GM18502 (cell line): ENCODE measurements around the gene ELFN1.
"Not testable (repeated sequence)": the region's sequence is repeated elsewhere in the genome, so short reads cannot be mapped to it uniquely, and the experiment has no call there.

Experiments used
- ATAC-seq: cut with Tn5 transposase; IDR thresholded peaks from one replicate; pipeline ENCODE4 v1.9.1; 2021; ENCODE audit warnings: mild to moderate bottlenecking; ENCODE audit not compliant: unreplicated experiment, poor library complexity

The ELFN1 gene

DNA sequence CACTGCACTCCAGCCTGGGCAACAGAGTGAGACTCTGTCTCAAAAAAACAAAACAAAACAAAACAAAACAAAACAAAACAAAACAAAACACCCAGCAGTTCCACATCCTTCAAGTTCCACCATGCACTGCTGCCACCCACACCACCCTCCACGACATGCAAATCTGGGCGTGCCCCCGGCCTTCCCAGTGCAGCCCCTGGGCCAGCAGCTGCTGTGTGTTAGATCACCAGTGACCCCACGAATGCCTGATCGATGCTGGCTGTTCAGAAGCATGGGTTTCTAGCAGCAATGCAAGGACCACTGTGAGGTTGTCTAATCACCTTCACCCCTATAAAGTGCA lies 36.3 kb downstream of the ELFN1 start:
- no peak for ATAC-seq

DNA sequence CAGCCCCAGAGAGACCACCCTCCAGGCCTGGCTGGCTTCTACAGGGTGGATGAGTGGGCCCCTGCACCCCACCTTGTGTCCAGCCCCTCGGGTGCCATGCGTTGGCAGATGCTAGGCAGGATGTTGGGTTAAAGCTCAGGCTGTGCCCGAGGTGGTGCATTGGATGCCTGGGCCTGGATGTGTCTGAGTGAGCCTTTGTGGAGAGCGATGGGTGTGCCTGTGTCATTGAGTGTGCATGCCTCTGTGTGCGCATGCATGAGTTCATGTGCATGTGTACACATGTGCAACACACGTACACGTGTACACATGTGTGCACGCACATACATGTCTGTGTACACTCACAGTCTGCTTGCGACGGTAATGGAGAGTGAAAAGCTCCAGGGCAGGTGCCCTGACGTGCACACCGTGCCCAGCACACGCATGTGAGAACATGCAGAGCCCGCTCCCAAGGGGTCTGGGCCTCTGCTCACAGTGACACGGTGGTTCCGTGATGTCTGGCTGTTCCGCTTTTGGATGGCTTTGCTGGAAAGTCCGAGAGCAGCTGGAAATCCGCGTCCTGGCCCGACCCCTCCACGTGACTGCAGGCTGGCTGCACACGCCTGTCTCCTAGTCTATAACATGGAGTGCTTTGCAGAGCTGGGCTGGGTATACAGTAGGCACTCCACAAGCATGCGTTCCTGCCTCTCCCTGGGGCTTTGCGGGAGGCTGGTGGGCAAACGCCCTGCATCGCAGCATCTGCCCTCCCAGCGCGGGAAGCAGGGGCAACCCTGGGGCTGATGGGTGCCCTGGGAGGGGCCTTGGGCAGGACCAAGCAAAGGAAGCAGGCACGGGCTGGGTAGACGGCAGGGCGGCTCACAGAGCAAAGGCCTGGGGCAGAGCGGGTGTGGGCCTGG lies 36.9 kb downstream of the ELFN1 start:
- no peak for ATAC-seq

DNA sequence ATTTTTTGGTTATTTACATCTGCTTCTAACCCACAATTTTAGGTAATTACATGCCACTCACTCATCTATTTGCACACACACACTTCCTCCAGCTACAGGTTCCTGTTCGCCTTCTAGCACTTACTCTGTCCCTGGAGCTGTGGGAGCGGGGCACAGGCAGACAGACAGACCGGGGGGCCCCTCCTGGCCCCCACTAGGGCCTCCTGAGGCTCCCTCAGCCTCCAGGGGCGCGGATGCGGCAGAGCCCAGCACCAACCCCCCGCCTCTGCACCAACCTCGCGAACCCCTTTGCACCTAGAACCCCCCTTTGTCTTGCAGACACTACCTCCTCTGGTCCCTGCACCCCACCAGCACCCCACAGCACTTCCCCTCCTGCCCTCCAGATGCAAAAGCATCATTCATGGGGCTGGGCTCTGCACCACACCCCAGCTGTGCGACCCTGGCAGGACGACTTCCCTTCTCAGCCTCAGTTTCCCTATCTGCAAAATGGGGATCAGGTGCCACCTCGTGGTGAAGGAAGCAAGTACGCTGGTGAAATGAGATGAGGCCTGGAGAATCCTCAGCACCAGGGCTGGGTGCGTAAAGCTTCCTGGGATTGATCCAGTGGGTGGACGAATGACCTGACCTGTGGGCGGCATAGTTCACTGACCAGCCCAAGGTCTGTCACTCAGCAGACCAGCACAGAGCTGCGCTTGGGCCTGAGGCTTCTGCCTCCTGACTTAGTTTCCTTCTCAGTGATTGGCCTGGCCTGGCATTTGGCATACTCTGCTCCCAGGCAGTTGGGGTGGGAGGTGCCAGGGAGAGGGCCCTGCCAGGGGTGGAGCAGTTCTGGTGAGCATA lies 37.9 kb downstream of the ELFN1 start:
- ATAC-seq, result no peak

DNA sequence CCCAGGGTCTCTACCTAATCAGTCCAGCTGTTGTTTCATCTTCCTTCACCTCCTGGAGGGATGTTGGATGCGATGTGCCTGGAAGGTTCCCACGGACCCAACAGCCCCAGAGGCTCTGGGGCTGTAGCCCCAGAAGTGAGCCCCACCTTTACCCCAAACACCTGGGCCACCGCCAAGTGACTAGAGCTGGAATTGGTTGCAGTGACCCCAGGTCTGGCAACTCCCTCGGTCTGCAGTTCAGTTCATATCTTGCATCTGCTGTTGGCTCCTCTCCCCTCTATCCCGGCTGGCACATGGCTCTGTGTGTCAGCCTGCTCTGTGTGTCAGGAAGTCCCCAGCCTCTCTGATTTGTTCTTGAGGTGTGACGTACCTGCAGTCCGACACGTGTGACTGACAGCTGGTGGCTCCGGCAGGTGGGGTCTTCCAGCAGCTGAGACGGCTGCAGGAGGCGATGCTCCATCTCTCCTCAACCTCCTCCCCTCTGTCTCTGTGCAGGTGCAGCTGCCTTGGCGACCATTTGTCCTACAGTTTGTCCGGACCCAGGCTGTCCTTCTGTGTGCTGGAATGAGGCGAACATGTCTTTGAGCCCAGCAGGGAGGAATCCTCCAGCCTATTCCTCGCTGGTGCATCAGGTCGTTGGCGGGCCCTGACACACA lies 38.6 kb downstream of the ELFN1 start:
- no peak for ATAC-seq

DNA sequence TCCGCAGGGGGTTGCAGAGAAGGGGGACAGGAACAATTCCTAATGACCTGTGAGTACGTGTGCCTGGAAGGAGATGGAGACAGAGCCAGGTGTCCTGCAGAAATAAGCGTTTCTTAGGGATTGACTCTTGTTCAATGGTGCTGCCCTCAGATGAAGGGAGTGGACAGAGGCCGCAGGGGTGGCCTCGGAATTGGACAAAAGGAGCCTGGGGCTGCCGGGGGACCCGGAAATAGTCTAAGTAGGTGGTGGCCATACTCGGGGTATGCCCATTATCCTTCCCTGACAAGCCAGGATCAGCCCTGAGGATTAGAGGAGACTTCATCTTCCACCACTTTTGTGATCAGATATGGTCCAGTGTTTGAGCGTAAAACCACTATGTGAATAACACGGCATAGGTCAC lies 39.2 kb downstream of the ELFN1 start:
- ATAC-seq, result no peak

DNA sequence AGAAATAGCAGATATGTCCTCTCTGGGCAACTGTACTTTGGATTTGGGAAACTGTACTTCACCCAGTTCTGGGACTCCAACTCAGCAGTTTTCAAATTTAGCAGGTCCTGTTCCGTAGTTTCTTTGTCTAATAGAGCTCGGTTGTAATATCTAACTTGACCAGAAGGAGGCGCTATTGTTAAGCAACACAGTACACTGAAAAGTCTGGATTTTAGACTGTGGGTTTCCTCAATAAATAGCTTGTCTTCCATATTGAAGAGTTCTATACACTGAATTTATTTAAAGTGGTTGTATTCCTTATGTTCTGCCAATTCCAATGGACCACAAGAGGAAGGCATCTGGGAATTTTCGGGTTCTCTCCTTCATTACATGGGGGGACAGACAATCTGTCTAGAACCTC lies 39.8 kb downstream of the ELFN1 start:
- ATAC-seq, result no peak

DNA sequence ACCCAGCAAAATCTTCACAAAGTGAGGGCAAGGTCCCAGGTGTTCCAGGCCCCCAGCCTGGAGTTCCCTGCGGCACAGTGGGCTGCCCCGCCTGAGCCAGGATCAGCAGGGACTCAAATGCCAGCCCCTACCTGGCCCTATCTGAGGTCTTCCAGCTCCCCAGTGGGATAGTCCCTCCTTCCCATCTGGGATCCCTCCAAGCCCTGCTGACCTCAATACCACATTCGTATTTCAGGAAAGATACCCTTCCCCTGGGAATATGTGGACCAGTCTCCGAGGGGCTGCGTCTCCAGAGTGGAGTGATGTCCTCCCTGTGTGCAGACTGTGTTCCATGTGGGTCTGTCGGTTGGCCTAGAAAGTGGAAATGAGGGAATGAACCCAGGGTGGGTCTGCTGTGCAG lies 40.9 kb downstream of the ELFN1 start:
- ATAC-seq, result no peak

DNA sequence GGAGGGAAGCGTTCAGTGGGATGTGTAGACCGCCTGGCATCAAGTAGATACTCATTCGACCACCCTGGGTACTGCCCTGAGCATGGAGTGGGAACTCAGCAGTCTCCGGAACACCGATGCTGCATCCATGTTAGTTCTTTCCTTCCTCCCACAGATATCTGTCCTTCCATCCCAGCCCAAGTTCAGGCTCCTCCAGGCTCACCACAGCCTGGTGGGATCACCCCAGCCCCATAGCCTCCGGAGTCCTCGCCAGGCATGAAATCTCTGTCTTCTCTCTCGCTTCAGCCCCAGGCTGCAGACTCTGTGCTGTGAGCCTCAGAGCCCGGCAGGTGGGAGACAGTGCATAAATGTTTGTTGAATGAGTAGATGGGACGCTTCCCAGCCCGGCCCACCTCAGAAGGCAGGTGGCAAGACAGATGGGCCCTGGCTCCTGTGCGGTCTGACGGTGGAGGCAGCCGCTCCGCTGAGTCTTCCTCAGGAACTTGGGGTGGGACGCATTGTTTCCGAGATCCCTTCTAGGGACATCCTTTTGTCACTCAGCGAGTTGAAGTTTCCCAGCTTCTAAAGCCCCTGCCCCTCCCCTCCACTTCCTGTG lies 42.9 kb downstream of the ELFN1 start:
- no peak for ATAC-seq

DNA sequence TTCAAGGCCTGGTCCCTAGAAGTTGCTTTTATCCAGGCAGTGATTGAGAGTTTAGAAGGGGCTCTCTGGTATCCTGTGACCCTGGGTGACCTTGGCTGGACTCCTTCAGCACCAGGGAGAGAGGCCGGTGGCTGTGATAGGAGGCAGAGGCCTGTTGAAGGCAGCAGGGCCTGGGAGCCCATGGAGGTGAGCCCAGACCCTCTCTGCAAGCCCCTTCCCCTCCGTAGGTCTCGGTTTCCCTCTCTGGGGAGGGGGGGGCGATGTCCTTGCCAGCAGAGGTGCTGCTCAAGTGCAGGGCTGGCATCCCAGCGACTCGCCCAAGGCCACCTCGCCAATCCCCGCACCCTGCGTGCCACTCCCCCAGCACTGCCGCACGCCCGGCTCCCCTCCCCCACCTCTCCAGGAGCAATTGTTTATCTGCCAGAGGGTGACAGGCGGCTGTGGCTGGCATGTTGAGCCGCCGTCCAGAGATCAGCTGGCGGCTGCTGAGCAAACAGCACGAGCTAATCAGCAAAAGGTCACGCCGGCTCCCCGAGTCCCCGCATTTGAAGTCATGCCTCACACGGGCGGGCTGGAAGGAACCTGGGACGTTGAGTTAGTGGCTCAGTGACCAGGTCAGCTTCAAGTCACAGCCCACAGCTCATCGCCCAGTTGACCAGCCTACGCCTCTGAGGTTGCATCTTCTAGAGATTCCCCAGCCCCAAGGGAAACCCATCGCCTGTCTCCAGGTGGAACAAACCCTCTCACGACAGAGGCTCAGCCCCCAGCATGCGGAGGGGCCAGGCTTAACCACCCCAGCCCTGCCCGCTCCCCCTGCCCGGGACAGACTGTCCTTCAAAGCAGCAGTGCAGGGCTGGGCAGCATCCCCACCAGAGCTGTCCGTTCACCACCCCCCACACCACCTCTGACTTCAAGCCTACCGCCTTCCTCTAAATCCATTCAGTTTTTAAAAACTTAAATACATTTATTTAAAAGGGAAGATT lies 43.7 kb downstream of the ELFN1 start:
- ATAC-seq, result no peak

DNA sequence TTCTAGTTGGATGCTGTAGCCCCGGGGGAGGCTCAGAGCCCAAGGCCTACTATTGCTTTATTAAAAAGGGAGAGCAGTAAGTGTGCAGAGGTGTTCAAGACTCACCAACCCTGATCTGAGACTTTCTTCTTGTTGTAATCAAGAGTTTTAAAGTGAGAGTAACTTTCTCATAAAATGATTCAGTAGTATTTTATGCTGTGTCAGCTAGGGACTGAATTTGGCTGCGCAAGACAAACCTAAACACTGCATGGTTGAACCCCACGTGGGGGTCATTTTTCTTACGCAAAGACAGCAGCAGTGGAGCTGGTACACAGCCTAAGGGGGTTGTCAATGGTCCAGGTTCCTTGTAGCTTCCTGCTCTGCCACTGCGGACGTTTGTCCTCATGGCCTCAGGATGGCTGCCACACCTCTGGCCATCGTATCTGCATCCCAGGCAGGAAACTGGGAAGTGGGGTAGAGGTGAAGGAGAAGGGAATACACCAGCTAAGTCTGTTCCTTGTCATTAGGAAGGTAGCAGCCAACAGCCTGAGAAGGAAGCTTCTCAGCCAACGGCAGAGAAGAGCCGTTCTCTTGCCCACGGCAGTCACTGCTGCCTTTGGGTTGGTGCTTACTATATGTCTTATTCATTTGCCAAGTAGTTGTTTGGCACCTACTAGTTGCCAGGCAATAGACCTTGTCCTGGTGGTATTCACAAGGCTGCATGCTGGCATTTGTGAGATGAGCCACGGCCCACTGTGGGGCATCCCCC lies 44.7 kb downstream of the ELFN1 start:
- ATAC-seq, result no peak

DNA sequence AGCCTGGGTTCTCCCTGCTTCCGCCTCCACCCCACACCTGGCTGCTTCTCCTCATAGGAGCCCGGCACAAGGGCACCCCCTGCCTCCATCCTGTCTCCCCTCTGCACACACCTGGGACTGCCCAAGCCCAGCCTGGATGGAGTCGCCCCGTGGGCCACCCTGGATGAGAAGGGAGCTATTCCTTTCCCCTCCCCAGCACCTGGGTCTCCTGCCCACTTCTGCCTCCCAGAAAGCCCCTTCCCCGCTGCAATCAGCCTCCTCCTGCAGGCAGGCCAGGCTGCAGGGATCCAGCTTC lies 45.2 kb downstream of the ELFN1 start:
- no peak for ATAC-seq

DNA sequence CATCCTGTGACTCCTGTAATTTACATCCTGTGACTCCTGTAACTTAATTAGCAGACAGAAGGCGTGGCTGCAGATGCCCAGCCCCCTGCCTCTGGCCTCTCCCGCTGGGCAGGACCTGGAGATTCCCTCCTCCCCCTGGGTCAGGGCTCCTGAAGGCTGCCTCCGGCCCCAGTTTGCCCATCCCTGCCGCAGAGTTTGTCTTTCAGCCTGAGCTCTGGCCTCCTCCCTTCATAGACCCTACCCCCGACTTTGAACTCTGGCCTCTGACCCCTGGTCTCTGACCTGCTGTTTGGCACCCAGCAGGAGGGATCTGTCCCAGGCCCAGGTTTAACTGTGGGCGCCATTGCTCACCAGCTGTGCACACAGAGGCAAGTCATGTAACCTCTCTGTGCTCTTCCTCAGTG lies 45.6 kb downstream of the ELFN1 start:
- no peak for ATAC-seq

DNA sequence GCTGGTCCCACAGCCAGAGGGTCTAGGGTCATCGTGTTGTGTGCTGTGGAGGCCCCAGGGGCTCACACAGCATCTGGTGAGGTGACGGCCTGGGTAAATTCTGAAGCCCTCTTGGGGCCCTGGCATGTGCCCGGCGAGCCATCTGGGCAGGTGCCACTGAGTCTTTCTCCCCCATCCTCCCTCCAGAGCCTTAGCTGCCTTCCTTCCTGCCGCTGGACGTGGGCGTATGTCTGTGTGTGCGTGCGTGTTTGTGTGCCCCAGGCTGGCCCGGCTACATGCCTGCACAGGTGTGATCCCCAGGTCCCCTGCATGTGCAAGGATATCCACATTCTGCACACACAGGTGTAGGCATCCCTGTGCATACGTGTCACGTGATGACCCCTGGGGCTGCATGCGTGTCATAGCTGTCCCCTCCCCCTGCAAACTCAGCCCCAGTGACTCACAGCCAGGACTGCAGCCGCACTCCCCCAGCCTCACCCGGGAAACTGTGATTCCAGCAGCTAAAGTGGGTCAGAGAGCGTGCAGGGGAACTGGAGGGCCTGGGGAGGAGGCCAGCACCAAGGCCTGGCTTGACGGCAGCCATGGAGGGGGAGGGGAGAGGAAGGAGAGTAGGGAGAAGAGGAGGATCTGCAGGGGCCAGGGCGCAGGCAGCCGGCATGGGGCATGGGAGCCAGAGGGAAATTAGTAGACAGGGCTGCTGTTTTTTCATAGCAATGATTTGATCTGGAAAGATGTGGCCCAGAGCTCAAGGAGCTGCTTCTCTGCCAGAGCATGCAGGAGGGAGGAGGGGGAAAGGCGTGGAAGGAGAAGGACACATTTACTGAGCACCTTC lies 46.4 kb downstream of the ELFN1 start:
- ATAC-seq, result no peak

DNA sequence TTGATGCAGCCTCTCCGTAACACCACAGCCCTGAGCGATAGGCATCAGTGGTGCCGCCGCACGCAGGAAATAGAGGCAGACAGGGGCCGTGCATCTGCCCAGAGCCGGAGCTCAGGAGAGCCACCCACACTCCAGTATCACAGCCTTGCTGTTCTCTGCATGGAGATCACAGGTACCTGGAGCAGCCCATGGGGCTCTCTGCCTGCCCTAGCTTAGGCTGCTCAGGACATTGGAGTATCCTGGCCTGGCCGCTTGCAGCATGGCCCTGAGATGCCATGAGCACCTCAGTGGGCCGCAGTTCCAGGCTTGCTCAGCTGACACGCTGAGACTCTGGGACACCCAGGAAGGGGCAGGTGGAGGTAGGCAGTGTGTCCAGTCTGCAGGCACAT lies 47.0 kb downstream of the ELFN1 start:
- no peak for ATAC-seq

DNA sequence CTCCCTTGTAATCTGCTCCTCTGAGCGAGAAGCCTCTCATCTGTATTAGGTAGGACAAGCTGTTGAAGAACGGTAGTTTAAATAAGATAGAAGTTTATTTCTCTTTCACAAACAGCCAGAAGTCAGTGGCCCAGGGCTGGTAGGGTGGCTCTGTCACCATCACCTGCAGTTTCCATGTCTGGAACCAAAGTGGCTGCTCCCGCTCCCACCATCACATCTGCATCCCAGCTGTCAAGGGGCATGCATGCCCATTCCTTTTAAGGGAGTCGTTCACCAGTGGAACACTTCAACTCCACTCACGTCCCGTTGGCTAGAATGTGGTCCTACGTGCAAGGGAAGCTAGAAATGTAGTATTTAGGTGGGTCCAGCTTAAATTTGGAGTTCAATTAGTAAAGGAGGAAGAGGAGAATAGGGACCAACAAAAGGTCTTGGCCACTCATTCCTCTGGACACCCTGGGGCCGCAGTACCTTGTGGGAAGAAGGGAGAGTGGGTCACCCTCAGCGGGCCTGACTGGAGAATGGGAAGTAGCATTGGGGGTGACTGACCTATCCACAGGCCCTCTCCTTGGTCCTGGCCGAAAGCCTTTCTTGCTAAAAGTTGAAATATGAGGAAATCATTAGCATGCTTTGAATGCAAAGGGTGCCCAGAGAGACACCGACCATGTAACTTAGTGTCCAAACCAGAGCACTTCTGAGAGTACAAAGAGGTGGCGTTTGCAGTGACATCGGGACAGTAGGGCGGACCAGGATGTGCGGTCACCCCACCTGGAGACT lies 48.0 kb downstream of the ELFN1 start:
- no peak for ATAC-seq

DNA sequence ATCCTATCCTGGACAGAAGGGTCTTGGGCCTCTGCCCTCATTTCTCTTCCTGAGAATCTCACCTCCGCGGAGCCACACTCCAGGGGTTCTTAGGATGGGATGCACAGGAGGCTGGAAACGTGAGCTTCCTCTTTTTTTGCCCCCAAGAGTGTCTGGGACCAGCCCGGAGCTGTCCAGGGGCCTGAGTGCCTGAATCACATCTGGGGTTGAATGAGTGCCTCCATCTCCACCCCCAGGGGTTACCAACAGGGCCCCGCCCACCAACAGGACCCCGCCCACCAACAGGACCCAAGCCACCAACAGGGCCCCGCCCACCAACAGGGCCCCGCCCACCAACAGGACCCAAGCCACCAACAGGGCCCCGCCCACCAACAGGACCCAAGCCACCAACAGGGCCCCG lies 48.8 kb downstream of the ELFN1 start:
- not testable (repeated sequence) for ATAC-seq

DNA sequence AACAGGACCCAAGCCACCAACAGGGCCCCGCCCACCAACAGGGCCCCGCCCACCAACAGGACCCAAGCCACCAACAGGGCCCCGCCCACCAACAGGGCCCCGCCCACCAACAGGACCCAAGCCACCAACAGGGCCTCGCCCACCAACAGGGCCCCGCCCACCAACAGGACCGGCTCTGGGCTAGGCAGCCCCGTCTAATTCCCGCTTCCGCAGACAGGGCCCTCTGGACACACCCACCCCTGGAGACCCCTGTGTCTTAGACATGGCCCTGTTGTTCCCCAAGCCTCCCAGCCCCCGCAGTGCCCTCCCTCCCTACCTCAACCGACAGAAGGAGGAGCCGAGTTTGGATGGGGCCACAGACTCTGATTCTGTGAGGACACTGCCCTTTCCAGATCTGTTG lies 49.2 kb downstream of the ELFN1 start:
- ATAC-seq, result not testable (repeated sequence)

DNA sequence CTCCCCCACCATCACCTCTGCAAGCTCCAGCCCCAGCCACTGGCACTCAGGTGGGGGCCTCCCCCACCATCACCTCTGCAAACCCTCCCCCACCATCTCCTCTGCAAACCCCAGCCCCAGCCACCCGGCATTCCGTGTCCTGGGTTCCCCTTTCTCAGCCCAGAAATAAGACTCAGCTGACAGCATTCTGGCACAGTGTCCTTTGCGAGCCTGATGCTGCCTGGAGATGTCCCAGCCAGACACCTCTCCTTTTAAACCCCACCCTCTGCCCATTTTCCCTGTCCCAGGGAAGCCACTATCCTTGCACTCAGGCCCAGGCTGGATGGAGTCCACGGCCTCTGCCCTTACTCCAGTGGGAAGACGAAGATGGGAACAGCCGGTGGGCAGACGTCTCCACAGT lies 49.8 kb downstream of the ELFN1 start:
- ATAC-seq, result no peak
